SK-N-SH (cell line): Measurements from ENCODE around the gene XIRP1. TPM values are rescaled to one million over a fixed set of nuclear protein-coding genes. Genes with fewer than 3 reads are reported as not detected.

Experiments
- CTCF ChIA-PET: fragments of 300-600, 350-600 bp; formaldehyde crosslinking; extraction: SDS; loops from one replicate; lab custom pipeline; 2021; lab: Yijun Ruan, JAX
- POLR2A ChIA-PET: fragments of 350-600 bp; sonication (Branson Sonifier 250); formaldehyde crosslinking; extraction: SDS; loops from one replicate; lab custom pipeline; 2020; ENCODE audit warnings: antibody characterized with exemption, inconsistent platforms; lab: Yijun Ruan, JAX
- DNase-seq: peaks from one replicate; pipeline ENCODE4 v3.0.0; 2012
- H2AFZ ChIP-seq: fragments of 200-600 bp; sonication (generic); 2 replicates; pipeline ENCODE4 v1.8.1; 2016; ENCODE audit warnings: antibody characterized with exemption, mild to moderate bottlenecking, low read depth
- H3F3A ChIP-seq: fragments of 200-600 bp; sonication (generic); replicated peaks from 2 replicates; pipeline ENCODE3; 2016; ENCODE audit warnings: antibody characterized with exemption, mild to moderate bottlenecking; ENCODE audit not compliant: insufficient read depth
- H3K27ac ChIP-seq, 2 experiments: fragments of 200-500 bp in 1 of 2; fragments of 200-600 bp in 1 of 2; sonication (Bioruptor generic) in 1 of 2; sonication (generic), shearing (Covaris generic) in 1 of 2; 2 replicates each; pipeline versions ENCODE4 v1.5.1 to v1.6.1; 2014 to 2016; ENCODE audit warnings: low read depth in 2 of 2, inconsistent platforms in 1 of 2, low read length in 1 of 2, mild to moderate bottlenecking in 1 of 2, mixed read lengths in 1 of 2
- H3K27me3 ChIP-seq: fragments of 200-600 bp; sonication (generic), shearing (Covaris generic); 2 replicates; pipeline ENCODE4 v1.6.1; 2016; ENCODE audit warnings: mixed run types; ENCODE audit not compliant: insufficient read depth
- H3K36me3 ChIP-seq, 2 experiments: fragments of 200-500 bp in 1 of 2; fragments of 200-600 bp in 1 of 2; sonication (Bioruptor generic) in 1 of 2; sonication (generic) in 1 of 2; replicated peaks in 1 of 2; 2 replicates each; pipeline versions ENCODE3 to v1.5.1; 2014 to 2016; ENCODE audit warnings: low read length in 1 of 2, mild to moderate bottlenecking in 1 of 2; ENCODE audit not compliant: insufficient read depth in 2 of 2, control insufficient read depth in 1 of 2
- H3K4me1 ChIP-seq, 2 experiments: fragments of 200-500 bp in 1 of 2; fragments of 200-600 bp in 1 of 2; sonication (Bioruptor generic) in 1 of 2; sonication (generic), shearing (Covaris generic) in 1 of 2; 2 replicates each; pipeline versions ENCODE4 v1.5.1 to v1.6.1; 2014 to 2016; ENCODE audit warnings: low read depth in 1 of 2, low read length in 1 of 2, mixed run types in 1 of 2; ENCODE audit not compliant: insufficient read depth in 2 of 2, control insufficient read depth in 1 of 2
- H3K4me2 ChIP-seq: fragments of 200-600 bp; sonication (generic), shearing (Covaris generic); 2 replicates; pipeline ENCODE4 v1.6.1; 2017; ENCODE audit warnings: mixed run types
- H3K4me3 ChIP-seq, 2 experiments: fragments of 200-500 bp in 1 of 2; fragments of 200-600 bp in 1 of 2; sonication (Bioruptor generic) in 1 of 2; sonication (generic), shearing (Covaris generic) in 1 of 2; 2 replicates each; pipeline versions ENCODE4 v1.5.1 to v1.8.1; 2014 to 2016; ENCODE audit warnings: low read depth in 2 of 2, inconsistent platforms in 1 of 2, low read length in 1 of 2, mild to moderate bottlenecking in 1 of 2, mixed read lengths in 1 of 2, moderate library complexity in 1 of 2
- H3K79me2 ChIP-seq: fragments of 200-600 bp; sonication (generic); 2 replicates; pipeline ENCODE4 v1.8.1; 2017; ENCODE audit warnings: mild to moderate bottlenecking; ENCODE audit not compliant: insufficient read depth
- H3K9ac ChIP-seq: fragments of 200-600 bp; sonication (generic); 2 replicates; pipeline ENCODE4 v1.6.1; 2017; ENCODE audit warnings: mixed run types
- H3K9me2 ChIP-seq: fragments of 200-600 bp; sonication (generic); 2 replicates; pipeline ENCODE4 v1.6.1; 2017; ENCODE audit warnings: mixed run types
- H3K9me3 ChIP-seq: fragments of 200-600 bp; sonication (generic); 2 replicates; pipeline ENCODE4 v1.6.1; 2017; ENCODE audit warnings: mixed run types, mild to moderate bottlenecking, moderate library complexity
- H4K20me1 ChIP-seq: fragments of 200-600 bp; sonication (generic); 2 replicates; pipeline ENCODE4 v1.6.1; 2017; ENCODE audit warnings: mild to moderate bottlenecking, mixed run types; ENCODE audit not compliant: insufficient read depth
- CHD2 ChIP-seq: fragments of 150-350 bp; IDR thresholded peaks from 2 replicates; pipeline ENCODE4 v1.6.1; 2018; ENCODE audit warnings: low read length; ENCODE audit not compliant: partially characterized antibody
- EZH2phosphoT487 ChIP-seq: fragments of 200-600 bp; sonication (generic); IDR thresholded peaks from 2 replicates; pipeline ENCODE4 v1.6.1; 2017; ENCODE audit warnings: low read depth, mixed run types, mild to moderate bottlenecking, antibody characterized with exemption, moderate library complexity, borderline replicate concordance
- GABPA ChIP-seq: IDR thresholded peaks from 2 replicates; pipeline ENCODE4 v1.4.0; 2012; ENCODE audit warnings: low read depth, mild to moderate bottlenecking
- GATA2 ChIP-seq: sonication (generic); formaldehyde crosslinking; IDR thresholded peaks from 2 replicates; pipeline ENCODE4 v1.5.0; 2020; ENCODE audit warnings: mild to moderate bottlenecking, missing genetic modification reagents
- IRF3 ChIP-seq: fragments of 150-350 bp; IDR thresholded peaks from 2 replicates; pipeline ENCODE4 v1.6.1; 2016; ENCODE audit warnings: mild to moderate bottlenecking, low read depth, low read length
- JUND ChIP-seq: IDR thresholded peaks from 2 replicates; pipeline ENCODE4 v1.4.0; 2012
- NRF1 ChIP-seq: IDR thresholded peaks from 2 replicates; pipeline ENCODE4 v1.6.1; 2012; ENCODE audit warnings: low read depth, mild to moderate bottlenecking, low read length
- POLR2AphosphoS5 ChIP-seq: IDR thresholded peaks from 2 replicates; pipeline ENCODE4 v1.6.1; 2012; ENCODE audit warnings: low read depth, low read length
- TAF1 ChIP-seq: IDR thresholded peaks from 2 replicates; pipeline ENCODE4 v1.6.1; 2012; ENCODE audit warnings: low read depth, mild to moderate bottlenecking, low read length, moderate library complexity, borderline replicate concordance
- TEAD4 ChIP-seq: IDR thresholded peaks from 2 replicates; pipeline ENCODE4 v1.4.0; 2012; ENCODE audit warnings: mild to moderate bottlenecking, borderline replicate concordance; ENCODE audit not compliant: insufficient read depth
- WGBS: methylation state at CpG from one replicate; pipeline ENCODE4 v1.1.6; 2017; ENCODE audit warnings: low lambda C conversion rate; 5-methylcytosine and 5-hydroxymethylcytosine counted together
- polyA plus RNA-seq, 3 experiments: library from polyadenylated mRNA; depleted of rRNA; stranded (reverse); fragments of >200 nt; gene quantifications; 2 replicates each; pipeline ENCODE4 v1.2.3, GENCODE V29; 2012

Gene XIRP1
- polyA plus RNA-seq, 1 of the 3 experiments (the other 2 are of a cell fraction), result not detected

DNA sequence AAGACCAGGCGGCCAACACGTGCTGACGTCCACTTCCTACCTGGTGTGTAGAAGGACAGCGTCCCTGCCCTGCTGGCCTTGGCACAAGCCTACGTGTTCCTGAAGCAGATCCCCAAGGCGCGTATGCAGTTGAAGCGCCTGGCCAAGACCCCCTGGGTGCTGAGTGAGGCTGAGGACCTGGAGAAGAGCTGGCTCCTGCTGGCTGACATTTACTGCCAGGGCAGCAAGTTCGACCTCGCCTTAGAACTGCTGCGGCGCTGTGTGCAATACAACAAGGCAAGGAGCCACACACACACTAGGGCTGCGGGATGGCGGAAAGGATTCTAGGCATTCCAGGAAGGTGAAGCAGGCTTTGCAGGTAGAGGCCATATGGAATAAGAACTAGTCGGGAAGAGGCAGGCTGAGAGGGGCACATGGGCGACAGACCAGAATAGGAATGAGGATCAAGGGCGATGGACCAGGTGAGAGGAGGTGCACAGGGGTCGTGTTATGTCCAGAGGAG is 54.9 kb downstream of the XIRP1 start:
- no peaks in the 10 kb centered on the region for H3K9me2 ChIP-seq
- no peaks in the 10 kb centered on the region for H3K27me3 ChIP-seq
- peaks cover 12% of the 10 kb centered on the region for H4K20me1 ChIP-seq
- no peak overlapping the region for H3K4me2 ChIP-seq
- H3F3A ChIP-seq, result peaks cover 6% of the 10 kb centered on the region
- CTCF ChIA-PET, result interaction anchor here (0.9 to 1.6 kb wide), 3 partner anchors 11 to 132 kb away, joined by 3 to 7 read pairs (median 4); no protein-coding TSS in a partner anchor
- POLR2A ChIA-PET, result no interaction called here
- no peak overlapping the region for H2AFZ ChIP-seq
- H3K9me3 ChIP-seq, result no peaks in the 10 kb centered on the region
- no peak for DNase-seq
- H3K4me3 ChIP-seq, result no peak overlapping the region
- H3K4me1 ChIP-seq, result peaks cover 9 to 35% of the 10 kb centered on the region in 2 experiments
- peaks cover 18% of the 10 kb centered on the region for H3K79me2 ChIP-seq
- TF ChIP-seq TEAD4, result no peak
- TF ChIP-seq EZH2phosphoT487, result no peak
- TF ChIP-seq JUND, result no peak
- no peak for TF ChIP-seq GATA2 (CRISPR knock-in tag)
- no peak for TF ChIP-seq NRF1
- TF ChIP-seq CHD2, result no peak
- no peak for TF ChIP-seq IRF3
- no peak for TF ChIP-seq TAF1
- TF ChIP-seq POLR2AphosphoS5, result no peak
- no peak overlapping the region for H3K9ac ChIP-seq
- H3K36me3 ChIP-seq, result peaks cover 2 to 21% of the 10 kb centered on the region in 2 experiments
- no peak overlapping the region for H3K27ac ChIP-seq
- 98% methylated on average over 16 of the region's 18 CpGs for WGBS

- H3K27ac ChIP-seq, result no peak overlapping the region
- WGBS, result 97% methylated on average over 15 of the region's 21 CpGs
- no peak for DNase-seq
- no peaks in the 10 kb centered on the region for H3K9me3 ChIP-seq
- H2AFZ ChIP-seq, result no peak overlapping the region
- ChIA-PET CTCF (interaction anchor here (0.6 to 14.8 kb wide), 5 partner anchors 10 to 154 kb away, joined by 3 to 223 read pairs (median 3); no protein-coding TSS in a partner anchor), POLR2A (no interaction called here)
- H3K9ac ChIP-seq, result no peak overlapping the region
- no peaks in the 10 kb centered on the region for H3K27me3 ChIP-seq
- peaks cover 11% of the 10 kb centered on the region; the same call in 1 of the 2 replicates for H3K79me2 ChIP-seq
- peaks cover 0 to 16% of the 10 kb centered on the region in 2 experiments for H3K36me3 ChIP-seq
- H3K4me2 ChIP-seq, result no peak overlapping the region
- H3F3A ChIP-seq, result peaks cover 6% of the 10 kb centered on the region
- peaks cover 8% of the 10 kb centered on the region for H4K20me1 ChIP-seq
- no peak for TF ChIP-seq GABPA
- TF ChIP-seq, all 33 proteins: peak for 0
- H3K4me3 ChIP-seq, result no peak overlapping the region
- H3K9me2 ChIP-seq, result no peaks in the 10 kb centered on the region
- peaks cover 9 to 28% of the 10 kb centered on the region in 2 experiments for H3K4me1 ChIP-seq
Measured at GRCh38 chr3:39136533-39137434, 55.6 kb downstream of the XIRP1 start.
